Activated CD4-positive, alpha-beta T cell treated with anti-CD3 and anti-CD28 coated beads, Interleukin-2, amount 10 ng/mL, durations not matched to agents 24 days and 14 days (primary cell): ENCODE data around the gene NUSAP1. TPM values are rescaled to one million over a fixed set of nuclear protein-coding genes. Genes with fewer than 3 reads are reported as not detected.
"Not testable (repeated sequence)": the region's sequence is repeated elsewhere in the genome, so short reads cannot be mapped to it uniquely, and the experiment has no call there.

Experiments
- DNase-seq: peaks from one replicate; pipeline ENCODE4 v3.0.0; 2022
- H3K27ac Mint-ChIP-seq: one replicate; pipeline ENCODE4 v1.8.0; 2022; ENCODE audit warnings: mild to moderate bottlenecking, mixed read lengths
- H3K27me3 Mint-ChIP-seq: one replicate; pipeline ENCODE4 v1.8.0; 2022; ENCODE audit warnings: mixed read lengths
- H3K36me3 Mint-ChIP-seq: one replicate; pipeline ENCODE4 v1.8.0; 2022; ENCODE audit warnings: low read depth, mild to moderate bottlenecking, mixed read lengths
- H3K4me1 Mint-ChIP-seq: one replicate; pipeline ENCODE4 v1.8.0; 2021; ENCODE audit warnings: mixed read lengths
- H3K4me3 Mint-ChIP-seq: one replicate; pipeline ENCODE4 v1.8.0; 2022; ENCODE audit warnings: mild to moderate bottlenecking, moderate library complexity, mixed read lengths
- H3K9me3 Mint-ChIP-seq: one replicate; pipeline ENCODE4 v1.8.0; 2021; ENCODE audit warnings: mixed read lengths
- intact Hi-C: fragments of 100-400 bp; cut with micrococcal nuclease; formaldehyde crosslinking; loops from one replicate; pipeline ENCODE4 v1.15.1; 2023
- total RNA-seq: library from RNA; stranded (reverse); gene quantifications from 2 replicates; pipeline ENCODE4 v1.2.3, GENCODE V29; 2022

Gene NUSAP1
- total RNA-seq, 1 donor from 2014 or later: 115 TPM

DNA sequence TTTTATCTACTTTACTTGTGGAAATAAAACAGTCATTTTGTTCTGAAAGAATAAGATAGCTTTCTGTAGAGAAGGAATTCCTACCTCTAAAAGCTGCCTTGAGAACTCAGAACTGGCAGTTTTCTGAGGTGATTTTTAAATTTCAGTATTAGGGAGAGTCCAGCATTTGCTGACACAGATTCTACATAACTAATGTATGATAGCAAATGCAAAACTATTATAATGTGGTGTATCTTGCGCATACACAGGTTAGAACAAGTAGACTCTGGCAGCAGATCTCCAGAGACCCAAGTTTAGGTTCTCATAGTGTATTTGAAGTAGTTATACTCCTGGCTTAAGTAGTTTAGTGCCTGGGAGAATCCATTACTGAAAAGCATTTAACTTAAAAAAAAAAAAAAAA lies 31.1 kb upstream of the NUSAP1 start:
- intact Hi-C loops: no loop called here
- H3K27ac Mint-ChIP-seq: no peak overlapping the region
- H3K9me3 Mint-ChIP-seq: no peaks in the 10 kb centered on the region
- H3K4me1 Mint-ChIP-seq: peaks cover 23% of the 10 kb centered on the region
- H3K36me3 Mint-ChIP-seq: peaks cover 41% of the 10 kb centered on the region
- no peaks in the 10 kb centered on the region for H3K27me3 Mint-ChIP-seq
- no peak for DNase-seq
- H3K4me3 Mint-ChIP-seq: no peak overlapping the region

DNA sequence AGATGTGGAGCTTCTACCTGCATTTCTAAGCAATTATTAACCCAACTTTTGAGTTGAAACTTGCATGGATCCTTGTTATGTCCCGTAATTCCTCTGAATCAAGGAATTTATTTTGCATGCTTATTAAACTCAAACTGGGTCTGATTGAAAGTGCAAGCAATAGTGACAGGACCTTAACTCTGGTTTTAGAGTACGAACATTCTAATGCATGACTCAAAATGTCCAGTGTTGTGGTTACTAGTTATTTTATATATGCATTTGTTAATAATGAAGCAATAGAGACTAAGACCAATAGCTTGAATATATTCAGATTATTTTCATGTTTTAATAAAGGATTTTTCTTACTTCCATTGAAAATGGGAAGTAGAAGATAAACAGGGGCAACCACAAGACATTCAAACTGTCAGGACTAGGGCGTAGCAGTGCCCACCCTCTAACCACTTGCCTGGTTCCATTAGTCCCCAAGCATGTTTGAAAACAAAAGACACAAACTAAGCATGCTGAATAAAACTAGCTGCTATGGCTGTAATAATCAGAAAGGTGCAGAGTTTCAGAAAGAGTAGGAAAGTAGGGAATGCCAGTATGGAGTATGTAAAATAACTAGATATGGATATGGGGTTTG lies 28.4 kb upstream of the NUSAP1 start:
- intact Hi-C loops: no loop called here
- Mint-ChIP-seq H3K9me3 (no peaks in the 10 kb centered on the region), H3K4me3 (no peak overlapping the region), H3K27me3 (no peaks in the 10 kb centered on the region), H3K36me3 (peaks cover 34% of the 10 kb centered on the region), H3K4me1 (peaks cover 23% of the 10 kb centered on the region), H3K27ac (no peak overlapping the region)
- DNase-seq: no peak

DNA sequence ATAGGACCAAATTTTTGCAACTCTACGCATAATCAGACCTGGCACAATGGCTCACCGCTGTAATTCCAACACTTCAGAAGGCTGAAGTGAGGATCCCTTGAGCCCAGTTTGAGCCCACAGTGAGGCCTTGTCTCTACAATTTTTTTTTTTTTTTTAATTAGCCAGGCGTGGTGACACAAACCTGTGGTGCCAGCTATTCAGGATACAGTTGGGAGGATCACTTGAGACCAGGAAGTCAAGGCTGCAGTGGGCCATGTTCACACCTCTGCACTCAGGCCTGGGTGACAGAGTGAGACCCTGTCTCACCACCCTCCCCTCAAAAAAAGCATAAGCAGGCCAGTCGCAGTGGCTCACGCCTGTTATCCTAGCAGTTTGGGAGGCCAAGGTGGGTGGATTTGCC lies 25.0 kb upstream of the NUSAP1 start:
- intact Hi-C loops: no loop called here
- DNase-seq: no peak
- H3K9me3 Mint-ChIP-seq: no peaks in the 10 kb centered on the region

DNA sequence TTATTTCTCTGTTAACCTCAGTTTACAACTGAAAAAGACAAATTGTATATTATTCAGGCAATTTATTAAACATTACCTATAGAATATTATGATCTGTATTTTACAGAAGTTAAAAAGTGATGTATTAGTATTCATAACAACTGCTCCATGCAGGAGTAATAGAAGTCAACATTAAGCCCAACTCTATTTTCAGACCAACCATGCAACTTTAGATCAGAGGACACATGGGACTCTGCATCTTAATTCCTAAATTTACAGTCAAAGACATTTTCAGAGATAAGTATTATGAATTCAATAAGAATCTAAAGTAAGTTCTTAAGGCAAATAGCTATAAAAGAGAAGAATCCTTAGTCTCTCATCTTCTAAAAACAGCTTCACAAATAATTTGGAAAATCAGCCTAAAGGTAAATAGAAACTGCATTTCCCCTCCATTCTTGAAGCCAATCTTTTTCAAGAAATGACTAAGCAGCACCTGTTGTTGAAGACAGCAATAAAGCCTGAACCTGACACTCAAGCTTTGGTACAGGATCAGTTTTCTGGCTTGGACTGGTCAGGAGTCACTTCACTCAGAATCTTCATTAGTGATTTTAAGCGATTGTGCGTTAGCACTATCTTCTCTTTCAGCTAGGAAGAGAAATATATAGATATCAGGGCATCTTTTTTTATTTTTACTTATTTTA lies 23.3 kb upstream of the NUSAP1 start:
- H3K27me3 Mint-ChIP-seq: no peaks in the 10 kb centered on the region
- peak; percentile 55 for DNase-seq
- H3K36me3 Mint-ChIP-seq: peaks cover 20% of the 10 kb centered on the region
- no peak overlapping the region for H3K27ac Mint-ChIP-seq
- H3K4me3 Mint-ChIP-seq: no peak overlapping the region
- intact Hi-C loops: no loop called here
- H3K9me3 Mint-ChIP-seq: no peaks in the 10 kb centered on the region
- H3K4me1 Mint-ChIP-seq: peaks cover 8% of the 10 kb centered on the region

More for the DNA sequence above, 25.0 kb upstream of the NUSAP1 start:
- no peak overlapping the region for H3K4me3 Mint-ChIP-seq
- no peaks in the 10 kb centered on the region for H3K27me3 Mint-ChIP-seq
- H3K4me1 Mint-ChIP-seq: peaks cover 13% of the 10 kb centered on the region
- peaks cover 16% of the 10 kb centered on the region for H3K36me3 Mint-ChIP-seq
- no peak overlapping the region for H3K27ac Mint-ChIP-seq

DNA sequence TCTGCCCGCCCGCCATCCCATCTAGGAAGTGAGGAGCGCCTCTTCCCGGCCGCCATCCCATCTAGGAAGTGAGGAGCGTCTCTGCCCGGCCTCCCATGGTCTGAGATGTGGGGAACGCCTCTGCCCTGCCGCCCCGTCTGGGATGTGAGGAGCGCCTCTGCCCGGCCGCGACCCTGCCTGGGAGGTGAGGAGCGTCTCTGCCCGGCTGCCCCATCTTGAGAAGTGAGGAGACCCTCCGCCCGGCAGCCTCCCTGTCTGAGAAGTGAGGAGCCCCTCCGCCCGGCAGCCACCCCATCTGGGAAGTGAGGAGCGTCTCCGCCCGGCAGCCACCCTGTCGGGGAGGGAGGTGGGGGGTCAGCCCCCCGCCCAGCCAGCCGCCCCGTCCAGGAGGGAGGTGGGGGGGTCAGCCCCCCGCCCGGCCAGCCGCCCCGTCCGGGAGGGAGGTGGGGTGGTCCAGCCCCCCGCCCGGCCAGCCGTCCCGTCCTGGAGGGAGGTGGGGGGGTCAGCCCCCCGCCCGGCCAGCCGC lies 11.8 kb upstream of the NUSAP1 start:
- DNase-seq, H3K4me3 Mint-ChIP-seq, H3K9me3 Mint-ChIP-seq, H3K27ac Mint-ChIP-seq, H3K27me3 Mint-ChIP-seq, intact Hi-C loops: not testable (repeated sequence)
- Mint-ChIP-seq H3K36me3 (peaks cover 29% of the 10 kb centered on the region), H3K4me1 (peaks cover 14% of the 10 kb centered on the region)

DNA sequence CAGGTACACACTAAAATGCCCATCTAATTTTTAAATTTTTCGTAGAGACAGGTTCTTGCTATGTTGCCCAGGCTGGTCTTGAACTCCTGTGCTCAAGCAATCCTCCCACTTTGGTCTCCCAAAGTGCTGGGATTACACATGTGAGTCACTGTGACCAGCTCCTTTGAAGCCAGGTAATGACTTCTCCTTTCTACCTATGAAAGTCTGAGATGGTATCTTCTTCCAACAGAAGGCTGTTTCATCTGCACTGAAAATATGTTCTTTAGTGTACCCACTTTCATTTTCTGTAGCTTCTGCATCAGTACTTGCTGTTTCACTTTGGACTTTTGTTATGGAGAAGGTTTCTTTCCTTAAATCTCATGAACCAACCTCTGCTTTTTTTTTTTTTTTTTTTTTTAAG lies 9.1 kb upstream of the NUSAP1 start:
- DNase-seq: peak; percentile 78
- H3K9me3 Mint-ChIP-seq: no peaks in the 10 kb centered on the region
- peaks cover 33% of the 10 kb centered on the region for H3K36me3 Mint-ChIP-seq
- no peak overlapping the region for H3K4me3 Mint-ChIP-seq
- no peaks in the 10 kb centered on the region for H3K27me3 Mint-ChIP-seq
- peak overlapping the region; percentile 69 for H3K27ac Mint-ChIP-seq
- H3K4me1 Mint-ChIP-seq: peaks cover 18% of the 10 kb centered on the region
- intact Hi-C loops: no loop called here

DNA sequence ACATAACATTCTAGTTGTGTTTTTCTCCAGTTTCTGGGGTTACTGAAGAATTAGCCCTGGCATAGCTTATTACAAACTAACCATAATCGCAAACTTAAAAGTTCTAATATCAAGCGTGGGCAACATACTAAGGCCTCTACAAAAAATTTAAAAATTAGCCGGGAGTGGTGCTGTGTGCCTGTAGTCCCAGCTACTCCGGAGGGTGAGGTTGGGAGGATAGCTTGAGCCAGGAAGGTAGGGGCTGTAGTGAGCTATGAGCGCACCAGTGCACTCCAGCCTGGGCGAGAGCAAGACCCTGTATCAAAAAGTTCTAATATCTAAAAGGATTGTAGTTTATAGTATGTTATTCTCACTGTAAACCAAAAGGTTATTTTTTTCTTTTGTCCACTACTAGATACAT lies 1.4 kb upstream of the NUSAP1 start:
- H3K36me3 Mint-ChIP-seq: peaks cover 28% of the 10 kb centered on the region
- H3K9me3 Mint-ChIP-seq: no peaks in the 10 kb centered on the region
- DNase-seq: no peak
- H3K27ac Mint-ChIP-seq: peak overlapping the region; percentile 98
- H3K4me1 Mint-ChIP-seq: peaks cover 26% of the 10 kb centered on the region
- intact Hi-C loops: no loop called here
- H3K27me3 Mint-ChIP-seq: no peaks in the 10 kb centered on the region
- H3K4me3 Mint-ChIP-seq: peak overlapping the region; percentile 95

DNA sequence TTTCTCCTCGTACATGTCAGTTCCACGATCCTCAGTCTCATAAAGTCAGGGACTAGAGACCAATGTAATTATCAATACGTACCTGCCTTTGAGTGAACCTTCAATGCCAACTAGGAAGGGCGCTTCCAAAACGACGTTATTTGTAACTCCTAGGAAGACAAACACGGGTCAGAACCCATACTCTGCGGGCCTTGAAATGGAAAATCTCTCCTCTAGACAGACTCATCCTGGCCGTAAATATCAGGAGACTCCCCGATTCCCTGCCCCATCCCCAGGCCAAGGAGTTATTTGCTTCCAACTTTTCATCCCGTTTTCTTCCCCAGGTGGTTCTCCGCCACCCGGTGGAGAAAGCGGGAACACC lies 868 bp upstream of the NUSAP1 start:
- intact Hi-C loops: loop anchor here (1.0 to 2.0 kb wide), 4 partner anchors 48 to 159 kb away; partner anchors contain the start of genes CHP1 and RTF1
- Mint-ChIP-seq H3K36me3 (peaks cover 26% of the 10 kb centered on the region), H3K9me3 (no peaks in the 10 kb centered on the region), H3K27ac (peak overlapping the region; percentile 98), H3K4me3 (peak overlapping the region; percentile 95), H3K4me1 (peaks cover 27% of the 10 kb centered on the region), H3K27me3 (no peaks in the 10 kb centered on the region)
- no peak for DNase-seq

DNA sequence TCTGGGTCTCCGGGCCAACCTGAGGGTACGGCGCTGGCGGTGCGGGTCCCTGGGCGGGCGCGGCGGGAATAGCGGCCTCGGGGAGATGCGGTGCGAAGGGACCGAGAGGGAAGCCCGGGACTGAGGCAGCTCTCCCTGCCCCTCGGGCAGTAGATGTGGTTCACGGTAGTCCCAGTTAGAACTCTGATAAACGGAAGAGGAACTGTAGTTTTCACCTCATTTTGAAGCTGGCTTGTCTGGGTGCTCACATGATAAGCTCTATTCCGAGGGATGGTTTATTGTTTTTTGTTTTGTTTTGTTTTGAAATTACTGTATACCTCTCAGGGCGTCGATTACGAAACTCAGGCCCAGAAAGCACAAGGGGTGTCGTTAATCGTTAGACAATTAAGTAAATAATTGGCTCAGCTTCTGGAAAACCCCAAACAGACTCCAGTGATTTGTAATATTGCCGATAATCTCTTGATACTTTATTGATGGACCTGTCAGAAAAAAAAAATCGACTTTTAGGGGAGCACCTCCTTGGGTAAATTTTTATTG lies 413 bp downstream of the NUSAP1 start:
- Mint-ChIP-seq H3K4me1 (peaks cover 35% of the 10 kb centered on the region), H3K36me3 (peaks cover 30% of the 10 kb centered on the region), H3K4me3 (peak overlapping the region; percentile 95)

DNA sequence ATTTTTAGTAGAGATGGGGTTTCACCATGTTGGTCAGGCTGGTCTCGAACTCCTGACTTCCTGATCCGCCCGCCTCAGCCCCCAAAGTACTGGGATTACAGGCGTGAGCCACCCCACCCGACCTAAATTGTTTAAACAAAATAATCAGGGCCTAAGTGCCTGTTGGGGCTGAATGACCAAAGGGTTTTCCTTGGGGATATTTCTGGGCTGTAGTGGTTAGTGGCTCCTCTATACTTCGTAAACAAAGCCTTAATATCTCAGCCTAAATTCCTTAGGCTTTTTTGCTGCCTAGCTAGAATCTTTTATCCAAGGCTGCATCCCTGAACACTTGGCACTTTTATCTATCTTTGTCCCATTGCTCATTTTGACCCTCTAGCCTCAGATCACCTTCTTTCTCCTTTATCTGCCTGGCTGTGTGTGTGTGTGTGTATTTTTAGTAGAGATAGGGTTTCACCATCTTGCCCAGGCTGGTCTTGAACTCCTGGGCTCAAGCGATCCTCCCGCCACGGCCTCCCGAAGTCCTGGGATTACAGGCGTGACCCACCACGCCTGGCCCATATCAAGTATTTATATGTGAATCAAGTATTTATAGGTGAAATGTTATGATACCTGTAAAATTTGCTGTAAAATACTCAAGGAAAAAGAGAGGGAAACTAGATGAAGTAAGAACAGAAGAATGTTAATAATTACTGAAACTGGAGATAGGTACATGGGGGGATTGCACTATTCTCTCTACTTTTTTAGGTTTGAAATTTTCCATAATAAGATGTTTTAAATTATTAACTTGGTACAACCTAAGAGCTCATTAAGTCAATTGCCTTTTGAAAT lies 1.8 kb downstream of the NUSAP1 start:
- intact Hi-C loops: no loop called here
- Mint-ChIP-seq H3K36me3 (peaks cover 27% of the 10 kb centered on the region), H3K9me3 (no peaks in the 10 kb centered on the region), H3K27ac (peak overlapping the region; percentile 98), H3K4me3 (peak overlapping the region; percentile 95), H3K27me3 (no peaks in the 10 kb centered on the region), H3K4me1 (peaks cover 41% of the 10 kb centered on the region)
- DNase-seq: peak; percentile 61

More for the DNA sequence above, 413 bp downstream of the NUSAP1 start:
- DNase-seq: no peak
- Mint-ChIP-seq H3K27ac (peak overlapping the region; percentile 98), H3K27me3 (no peaks in the 10 kb centered on the region), H3K9me3 (no peaks in the 10 kb centered on the region)
- intact Hi-C loops: loop anchor here (2.0 kb wide), 1 partner anchor 158 kb away; no protein-coding TSS in a partner anchor

DNA sequence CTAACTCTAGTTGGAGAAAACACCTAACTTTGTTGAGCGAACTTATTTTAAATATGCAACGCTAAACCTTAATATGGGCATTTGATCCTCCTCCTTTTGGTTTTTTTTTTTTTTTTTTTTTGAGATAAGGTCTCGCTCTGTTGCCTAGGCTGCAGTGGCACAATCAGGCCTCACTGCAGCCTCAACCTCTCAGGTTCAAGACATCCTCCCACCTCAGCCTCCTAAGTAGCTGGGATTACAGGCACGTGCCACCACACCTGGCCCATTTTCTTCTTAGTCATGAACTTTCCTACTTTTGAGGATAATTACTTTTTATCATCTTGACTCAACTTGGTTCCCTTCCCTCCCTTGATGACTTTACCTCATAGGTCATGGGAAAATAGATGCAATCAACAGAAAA lies 3.9 kb downstream of the NUSAP1 start:
- peak overlapping the region; percentile 6 for H3K4me3 Mint-ChIP-seq
- peak overlapping the region; percentile 70 for H3K27ac Mint-ChIP-seq
- peaks cover 39% of the 10 kb centered on the region for H3K4me1 Mint-ChIP-seq
- H3K9me3 Mint-ChIP-seq: no peaks in the 10 kb centered on the region
- H3K36me3 Mint-ChIP-seq: peaks cover 38% of the 10 kb centered on the region
- no peak for DNase-seq
- no peaks in the 10 kb centered on the region for H3K27me3 Mint-ChIP-seq
- intact Hi-C loops: no loop called here

DNA sequence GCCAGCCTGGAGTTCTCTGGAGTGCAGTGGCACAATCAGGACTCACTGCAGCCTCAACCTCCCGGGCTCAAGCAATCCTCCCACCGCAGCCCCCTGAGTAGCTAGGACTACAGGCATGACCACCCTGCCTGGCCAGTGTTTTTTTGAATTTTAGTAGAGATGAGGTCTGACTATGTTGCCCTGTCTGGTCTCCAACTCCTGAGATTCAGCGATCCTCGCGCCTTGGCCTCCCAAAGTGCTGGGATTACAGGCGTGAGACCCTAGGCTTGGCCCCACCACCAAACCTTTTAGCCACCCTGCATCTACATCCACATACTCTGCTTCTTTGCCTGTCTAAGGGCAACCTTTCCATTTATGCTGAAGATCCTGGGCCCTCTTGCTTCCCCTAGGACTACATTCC lies 4.4 kb downstream of the NUSAP1 start:
- intact Hi-C loops: no loop called here
- Mint-ChIP-seq H3K36me3 (peaks cover 42% of the 10 kb centered on the region), H3K27ac (peak overlapping the region; percentile 70), H3K9me3 (no peaks in the 10 kb centered on the region), H3K4me3 (peak overlapping the region; percentile 12), H3K4me1 (peaks cover 39% of the 10 kb centered on the region), H3K27me3 (no peaks in the 10 kb centered on the region)
- no peak for DNase-seq

DNA sequence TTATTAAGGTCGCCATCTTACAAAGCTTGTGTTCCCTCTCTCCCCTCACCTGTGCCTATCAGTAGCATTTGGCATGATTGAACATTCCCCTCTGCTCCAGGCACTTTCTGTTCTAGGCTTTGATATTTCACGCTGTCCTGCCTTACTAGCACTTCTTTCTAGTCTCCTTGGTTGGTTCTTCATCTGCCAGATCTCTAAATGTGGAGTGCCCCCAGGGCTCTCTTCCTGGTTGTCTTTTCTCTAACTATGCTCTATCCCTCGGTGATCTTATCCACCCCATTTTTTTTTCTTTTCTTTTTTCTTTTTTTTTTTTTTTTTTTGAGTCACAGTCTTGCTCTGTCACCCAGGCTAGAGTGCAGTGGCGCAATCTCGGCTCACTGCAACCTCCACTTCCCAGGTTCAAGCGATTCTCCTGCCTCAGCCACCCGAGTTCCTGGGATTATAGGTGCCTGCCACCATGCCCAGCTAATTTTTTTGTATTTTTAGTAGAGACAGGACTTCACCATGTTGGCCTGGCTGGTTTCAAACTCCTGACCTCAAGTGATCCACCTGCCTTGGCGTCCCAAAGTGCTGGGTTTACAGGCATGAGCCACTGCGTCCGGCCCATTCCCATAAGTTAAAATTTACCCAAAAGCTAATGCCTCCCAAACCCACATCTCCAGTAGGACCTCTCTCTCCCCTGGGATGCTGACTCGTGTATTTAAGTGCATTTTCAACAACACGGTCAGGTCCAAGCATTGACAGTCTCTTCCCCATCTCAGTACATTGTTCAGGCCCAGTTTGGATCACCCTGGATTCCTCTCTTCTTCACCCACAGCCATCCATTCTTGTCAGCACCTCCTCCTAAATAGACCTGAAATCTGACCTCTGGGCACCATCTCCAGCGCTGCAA lies 5.2 kb downstream of the NUSAP1 start:
- H3K4me1 Mint-ChIP-seq: peaks cover 41% of the 10 kb centered on the region
- H3K27ac Mint-ChIP-seq: peak overlapping the region; percentile 75
- H3K27me3 Mint-ChIP-seq: no peaks in the 10 kb centered on the region
- H3K36me3 Mint-ChIP-seq: peaks cover 45% of the 10 kb centered on the region
- no peak for DNase-seq
- intact Hi-C loops: no loop called here
- H3K4me3 Mint-ChIP-seq: peak overlapping the region; percentile 36
- no peaks in the 10 kb centered on the region for H3K9me3 Mint-ChIP-seq
